ENCODE results near the gene SELENOI. TPM values are rescaled to one million over a fixed set of nuclear protein-coding genes. Genes with fewer than 3 reads are reported as not detected.
A peak's percentile ranks its signal among the peaks of the same experiment; 100 is the strongest.

Gene SELENOI
- total RNA-seq, 1 donor, result 34.1 TPM

DNA sequence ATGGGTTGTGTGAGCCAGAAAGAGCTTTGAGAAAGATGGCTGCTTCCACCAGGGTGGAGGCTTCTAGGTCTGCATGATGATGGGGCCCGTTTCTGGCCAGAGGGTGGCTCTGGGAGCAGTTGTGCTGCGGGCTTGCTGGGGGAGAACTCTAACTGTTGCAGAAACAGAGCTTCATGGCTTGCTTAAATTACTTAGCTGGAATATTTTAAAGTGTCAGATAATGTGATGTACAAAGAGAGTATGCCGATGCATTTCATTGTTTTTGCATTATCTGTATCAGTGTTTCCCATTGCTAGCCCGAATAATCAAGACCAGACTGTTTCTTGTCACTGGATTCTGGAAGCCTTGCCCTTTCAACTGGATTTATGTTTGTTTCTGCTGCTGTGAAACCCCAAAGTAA lies 49.5 kb downstream of the SELENOI start:
- no peak overlapping the region for H3K4me3 ChIP-seq (ENCODE audit: low read depth, low read length)
- DNase-seq (ENCODE audit: low read depth), result no peak
- TF ChIP-seq, protein P1, sequence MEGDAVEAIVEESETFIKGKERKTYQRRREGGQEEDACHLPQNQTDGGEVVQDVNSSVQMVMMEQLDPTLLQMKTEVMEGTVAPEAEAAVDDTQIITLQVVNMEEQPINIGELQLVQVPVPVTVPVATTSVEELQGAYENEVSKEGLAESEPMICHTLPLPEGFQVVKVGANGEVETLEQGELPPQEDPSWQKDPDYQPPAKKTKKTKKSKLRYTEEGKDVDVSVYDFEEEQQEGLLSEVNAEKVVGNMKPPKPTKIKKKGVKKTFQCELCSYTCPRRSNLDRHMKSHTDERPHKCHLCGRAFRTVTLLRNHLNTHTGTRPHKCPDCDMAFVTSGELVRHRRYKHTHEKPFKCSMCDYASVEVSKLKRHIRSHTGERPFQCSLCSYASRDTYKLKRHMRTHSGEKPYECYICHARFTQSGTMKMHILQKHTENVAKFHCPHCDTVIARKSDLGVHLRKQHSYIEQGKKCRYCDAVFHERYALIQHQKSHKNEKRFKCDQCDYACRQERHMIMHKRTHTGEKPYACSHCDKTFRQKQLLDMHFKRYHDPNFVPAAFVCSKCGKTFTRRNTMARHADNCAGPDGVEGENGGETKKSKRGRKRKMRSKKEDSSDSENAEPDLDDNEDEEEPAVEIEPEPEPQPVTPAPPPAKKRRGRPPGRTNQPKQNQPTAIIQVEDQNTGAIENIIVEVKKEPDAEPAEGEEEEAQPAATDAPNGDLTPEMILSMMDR (IDR thresholded peaks at IDR 0.05; ENCODE audit: insufficient read depth, low read depth, low read length), result no peak

DNA sequence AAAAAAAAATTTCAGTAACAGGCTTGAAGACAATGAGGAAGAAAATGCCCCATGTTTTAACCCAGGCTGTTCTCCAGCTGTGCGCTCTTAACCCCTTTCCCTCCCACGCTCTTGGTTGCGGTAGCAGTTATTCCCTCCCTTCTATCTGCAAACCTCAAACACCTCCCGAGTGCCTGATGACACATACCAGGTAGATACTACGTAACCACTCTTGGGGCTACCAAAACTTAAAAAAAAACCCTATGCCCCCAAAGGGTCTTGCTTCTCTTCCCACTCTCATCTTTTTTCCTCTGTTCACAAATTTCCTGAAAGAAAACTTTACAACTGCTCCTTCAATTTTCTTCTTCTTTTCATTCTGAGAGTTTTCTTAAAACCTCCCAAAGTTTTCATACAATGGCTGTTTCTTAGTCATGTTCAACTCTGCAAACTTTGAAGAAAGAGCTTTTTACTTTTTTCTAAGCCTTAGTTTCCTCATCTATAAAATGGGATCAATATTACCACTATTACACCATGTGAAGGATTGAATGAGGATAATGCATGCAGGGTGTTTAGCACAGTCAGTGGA lies 50.9 kb downstream of the SELENOI start:
- TF ChIP-seq, protein P1 (IDR thresholded peaks at IDR 0.05; ENCODE audit: insufficient read depth, low read depth, low read length), result no peak
- no peak for DNase-seq (ENCODE audit: low read depth)
- H3K4me3 ChIP-seq (ENCODE audit: low read depth, low read length), result no peak overlapping the region

DNA sequence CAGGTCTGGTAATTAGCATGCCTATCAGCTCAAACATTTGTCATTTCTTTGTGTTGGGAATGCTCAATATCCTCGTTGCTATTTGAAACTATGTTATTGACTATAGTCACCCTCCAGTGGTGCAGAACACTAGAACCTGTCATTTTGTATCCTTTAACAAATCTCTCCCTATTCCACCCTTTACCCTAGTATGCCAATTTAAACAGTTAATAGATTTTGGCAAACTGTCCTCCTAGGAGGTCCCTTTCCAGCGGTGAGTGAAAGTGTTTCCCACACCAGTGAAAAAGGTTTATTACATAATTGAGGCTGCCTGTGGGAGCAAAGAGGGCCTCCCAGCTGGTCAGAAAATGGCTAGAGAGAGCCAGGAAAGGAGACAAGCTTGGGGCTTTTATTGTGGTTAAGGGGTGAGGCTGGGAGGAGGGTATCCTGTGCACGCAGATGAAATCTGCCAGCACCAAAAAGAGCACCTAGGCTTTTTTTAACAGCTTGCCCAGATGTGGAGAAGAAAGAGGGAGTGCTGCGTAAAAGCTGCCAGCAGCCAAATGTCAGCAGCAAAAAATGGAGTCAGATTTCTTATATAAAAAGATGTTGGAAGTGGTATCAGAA lies 53.9 kb downstream of the SELENOI start:
- TF ChIP-seq, protein P1 (IDR thresholded peaks at IDR 0.05; ENCODE audit: insufficient read depth, low read depth, low read length), result no peak
- DNase-seq (ENCODE audit: low read depth), result no peak
- no peak overlapping the region for H3K4me3 ChIP-seq (ENCODE audit: low read depth, low read length)

DNA sequence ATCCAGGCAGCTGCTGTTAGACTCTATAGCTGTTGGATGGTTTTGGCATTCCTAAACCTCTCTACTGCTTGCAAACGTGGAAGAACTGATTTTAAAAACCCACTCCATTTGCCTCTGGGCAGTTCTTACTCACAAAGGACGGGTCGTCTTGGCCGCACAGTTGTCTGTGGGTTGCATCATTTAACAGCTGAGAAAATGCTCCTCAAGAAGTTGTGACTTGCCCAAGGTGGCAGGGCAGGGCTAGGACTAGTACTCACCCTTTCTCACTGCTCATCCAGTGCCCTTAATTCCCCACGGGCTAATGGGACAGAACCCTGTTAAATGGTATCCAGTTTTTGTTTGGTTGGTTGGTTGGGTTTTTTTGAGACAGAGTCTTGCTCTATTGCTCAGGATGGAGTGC lies 54.8 kb downstream of the SELENOI start:
- DNase-seq (ENCODE audit: low read depth), result no peak
- H3K4me3 ChIP-seq (ENCODE audit: low read depth, low read length), result no peak overlapping the region
- TF ChIP-seq, protein P1 (IDR thresholded peaks at IDR 0.05; ENCODE audit: insufficient read depth, low read depth, low read length), result no peak

DNA sequence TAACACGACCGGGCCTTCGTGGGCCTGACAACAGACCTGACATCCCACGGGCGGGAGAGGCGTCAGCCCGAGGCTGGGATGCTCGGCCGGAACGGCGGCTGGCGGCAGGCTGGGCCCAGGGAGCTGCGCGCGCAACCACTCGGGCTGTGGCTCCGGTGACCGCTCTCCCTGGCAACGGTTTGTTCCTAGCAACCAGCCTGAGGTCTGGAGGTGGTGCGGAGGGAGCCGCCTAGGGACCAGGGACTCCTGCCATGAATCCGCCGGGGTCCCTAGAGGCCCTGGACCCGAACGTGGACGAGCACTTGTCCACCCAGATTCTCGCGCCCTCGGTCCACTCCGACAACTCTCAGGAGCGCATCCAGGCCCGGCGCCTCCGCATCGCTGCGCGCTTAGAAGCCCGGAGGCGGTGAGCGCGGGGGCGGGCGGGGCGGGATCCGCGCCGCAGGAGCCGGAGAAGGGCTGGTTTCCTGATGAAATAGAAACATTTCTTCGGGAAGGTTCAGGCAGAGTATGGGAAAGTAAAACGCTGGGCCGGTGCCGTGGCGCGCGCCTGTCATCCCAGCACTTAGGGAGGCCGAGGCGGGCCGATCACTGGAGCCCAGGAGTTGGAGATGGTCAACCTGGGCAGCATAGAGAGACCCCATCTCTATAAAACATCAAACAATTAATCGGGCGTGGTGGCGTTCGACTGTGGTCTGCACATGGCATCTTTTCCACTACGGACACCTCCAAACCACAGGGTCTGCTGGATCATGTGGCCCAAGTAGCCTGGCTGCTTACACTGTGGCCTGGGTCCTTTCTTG lies 56.0 kb downstream of the SELENOI start, which contains the start of gene DRC1:
TSS of gene DRC1 (plus strand) at position 182 of the 803 bp plus-strand sequence. CDS start at position 252, 70 bp downstream.
- TF ChIP-seq, protein P1 (IDR thresholded peaks at IDR 0.05; ENCODE audit: insufficient read depth, low read depth, low read length), result no peak
- H3K4me3 ChIP-seq (ENCODE audit: low read depth, low read length), result peak within 1 kb of the TSS; percentile 63
- DNase-seq (ENCODE audit: low read depth), result peak; percentile 74

DNA sequence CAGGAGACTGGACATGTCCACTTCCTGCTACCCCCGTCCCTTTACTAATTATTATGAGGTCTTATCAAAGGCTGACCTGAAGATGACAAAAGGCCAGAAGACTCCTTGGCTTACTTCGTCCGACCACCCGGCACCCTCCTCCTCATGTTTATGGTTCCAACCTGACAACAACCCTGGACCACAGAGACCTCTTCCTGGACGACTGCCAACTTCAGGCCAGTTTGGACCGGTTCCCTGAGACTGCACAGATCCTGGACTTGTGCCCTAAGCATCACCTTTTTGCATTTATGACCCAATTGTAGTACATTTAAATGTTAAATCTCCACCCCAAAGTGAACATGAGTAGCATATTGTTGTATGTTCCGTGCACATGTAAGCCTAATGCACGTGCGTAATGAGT lies 61.6 kb downstream of the SELENOI start:
- no peak for DNase-seq (ENCODE audit: low read depth)
- H3K4me3 ChIP-seq (ENCODE audit: low read depth, low read length), result no peak overlapping the region
- TF ChIP-seq, protein P1 (IDR thresholded peaks at IDR 0.05; ENCODE audit: insufficient read depth, low read depth, low read length), result no peak
